HPDE6-E6E7 (cell line): ENCODE measurements around the gene SLC25A15.
"Not testable (repeated sequence)": the region's sequence is repeated elsewhere in the genome, so short reads cannot be mapped to it uniquely, and the experiment has no call there.

ENCODE experiments used
- DNase-seq: peaks from one replicate; pipeline ENCODE4 v3.0.0; 2011; ENCODE audit warnings: missing footprints; ENCODE audit errors: extremely low spot score

The SLC25A15 gene

DNA sequence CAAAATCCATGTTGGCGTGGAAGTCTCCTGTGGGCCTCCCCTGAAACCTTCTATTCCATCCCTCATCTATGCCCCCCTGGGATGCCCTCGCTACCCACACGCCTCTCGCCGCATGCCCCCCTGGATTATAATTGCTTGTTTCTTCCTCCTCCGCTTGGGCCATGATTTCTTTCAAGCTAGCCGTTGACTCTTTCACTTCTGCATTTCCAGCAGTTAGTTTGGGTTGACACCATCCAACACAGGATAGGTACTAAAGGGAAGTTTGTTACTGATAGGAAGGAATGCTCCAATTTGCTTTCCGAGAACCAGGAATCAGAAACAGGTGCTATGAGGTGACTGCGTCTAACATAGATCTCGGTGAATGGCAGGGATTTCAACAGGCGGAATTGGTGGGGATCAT lies 7.7 kb upstream of the SLC25A15 start:
- no peak for DNase-seq

DNA sequence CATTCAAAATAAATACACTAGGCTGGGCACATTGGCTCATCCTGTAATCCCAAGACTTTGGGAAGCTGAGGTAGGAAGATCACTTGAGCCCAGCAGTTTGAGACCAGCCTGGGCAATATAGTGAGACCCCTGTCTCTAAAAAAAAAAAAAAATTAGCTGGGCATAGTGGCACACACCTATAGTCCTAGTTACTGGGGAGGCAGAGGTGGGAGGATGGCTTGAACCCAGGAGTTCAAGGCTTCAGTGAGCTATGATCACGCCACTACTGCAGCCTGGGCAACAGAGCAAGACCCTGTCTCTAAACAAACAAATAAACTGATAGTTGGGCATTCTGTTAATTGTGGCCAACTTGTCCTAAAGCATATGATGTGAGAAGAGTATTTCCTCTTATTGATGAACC lies 6.4 kb upstream of the SLC25A15 start:
- not testable (repeated sequence) for DNase-seq

DNA sequence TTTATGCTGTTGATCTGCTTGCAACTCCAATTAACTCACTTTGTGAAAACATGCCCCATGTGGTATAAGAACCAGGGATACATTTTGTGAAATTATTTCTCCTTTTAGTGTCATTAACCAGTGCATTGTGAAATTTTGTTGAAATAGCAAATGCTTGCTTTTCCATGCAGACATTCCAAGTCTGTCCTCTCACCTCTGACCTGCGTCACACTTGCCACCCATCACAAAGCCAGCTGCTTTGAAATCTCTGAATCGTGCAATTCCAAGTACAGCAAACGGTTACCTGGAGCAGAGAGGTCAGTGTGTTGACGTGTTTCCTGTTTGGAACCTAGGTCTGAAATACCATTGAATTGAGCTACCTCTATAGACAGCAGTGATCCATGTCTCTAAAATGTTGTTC lies 4.9 kb upstream of the SLC25A15 start:
- DNase-seq: no peak

DNA sequence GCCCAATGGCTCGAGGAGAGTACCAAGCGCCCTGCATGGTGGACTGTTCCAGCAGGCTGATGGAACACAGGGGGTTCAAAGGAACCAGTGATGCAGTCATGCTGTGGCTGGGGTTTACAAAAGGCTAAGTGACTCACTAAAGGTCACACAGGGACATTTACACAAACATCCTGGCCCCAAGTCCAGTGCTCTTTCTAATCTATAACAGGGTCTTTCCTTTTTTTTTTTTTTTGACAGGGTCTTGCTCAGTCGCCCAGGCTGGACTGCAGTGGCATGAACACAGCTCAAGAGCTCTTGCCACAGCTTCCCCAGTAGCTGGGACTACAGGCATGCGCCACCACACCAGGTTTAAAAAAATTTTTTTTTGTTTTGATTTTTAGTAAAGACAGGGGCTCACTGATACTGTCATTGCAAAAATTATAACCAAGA lies 2.8 kb upstream of the SLC25A15 start:
- DNase-seq: no peak

DNA sequence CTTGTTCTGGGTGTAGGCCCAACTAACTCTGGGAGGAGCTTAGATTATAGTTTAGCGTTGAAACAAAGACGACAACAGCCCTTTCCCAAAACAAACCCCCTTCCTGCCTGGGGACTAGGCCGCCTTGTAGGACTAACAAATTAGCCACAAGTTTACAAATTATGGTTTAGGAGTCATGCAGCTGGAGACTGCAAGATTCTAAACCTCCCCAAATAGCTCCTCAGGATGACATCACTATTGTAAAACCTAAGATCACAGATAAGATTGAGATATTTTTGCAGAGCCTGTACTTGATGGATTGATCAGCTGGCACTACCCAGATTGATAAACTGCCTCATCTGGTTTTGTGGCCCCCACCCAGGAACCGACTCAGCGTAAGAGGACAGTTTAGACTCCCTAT lies 2.3 kb upstream of the SLC25A15 start:
- DNase-seq: no peak

DNA sequence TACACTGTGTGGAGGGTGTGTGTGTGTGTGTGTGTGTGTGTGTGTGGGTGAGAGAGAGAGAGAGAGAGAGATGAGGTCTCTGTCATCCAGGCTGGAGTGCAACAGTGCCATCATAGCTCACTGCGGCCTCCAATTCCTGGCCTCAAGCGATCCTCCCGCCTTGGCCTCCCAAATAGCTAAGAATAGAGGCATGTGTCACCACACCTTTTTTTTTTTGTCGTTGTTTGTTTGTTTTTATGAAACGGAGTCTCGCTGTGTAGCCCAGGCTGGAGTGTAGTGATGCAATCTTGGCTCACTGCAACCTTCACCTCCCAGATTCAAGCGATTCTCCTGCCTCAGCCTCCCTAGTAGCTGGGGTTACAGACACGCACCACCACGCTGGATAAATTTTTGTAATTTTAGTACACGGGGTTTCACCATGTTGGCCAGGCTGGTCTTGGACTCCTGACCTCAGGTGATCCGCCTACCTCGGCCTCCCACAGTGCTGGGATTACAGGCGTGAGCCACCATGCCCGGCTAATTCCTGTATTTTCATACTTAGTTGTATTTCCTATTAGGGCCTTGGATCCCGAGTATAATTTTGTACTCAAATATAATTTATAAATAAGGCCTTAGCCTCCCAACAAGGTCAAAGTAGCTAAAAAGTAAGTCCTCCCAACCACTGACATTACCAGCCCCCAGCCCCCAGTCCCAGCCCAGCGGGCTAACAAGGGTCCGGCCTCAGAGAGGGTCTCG lies 704 bp upstream of the SLC25A15 start:
- not testable (repeated sequence) for DNase-seq

DNA sequence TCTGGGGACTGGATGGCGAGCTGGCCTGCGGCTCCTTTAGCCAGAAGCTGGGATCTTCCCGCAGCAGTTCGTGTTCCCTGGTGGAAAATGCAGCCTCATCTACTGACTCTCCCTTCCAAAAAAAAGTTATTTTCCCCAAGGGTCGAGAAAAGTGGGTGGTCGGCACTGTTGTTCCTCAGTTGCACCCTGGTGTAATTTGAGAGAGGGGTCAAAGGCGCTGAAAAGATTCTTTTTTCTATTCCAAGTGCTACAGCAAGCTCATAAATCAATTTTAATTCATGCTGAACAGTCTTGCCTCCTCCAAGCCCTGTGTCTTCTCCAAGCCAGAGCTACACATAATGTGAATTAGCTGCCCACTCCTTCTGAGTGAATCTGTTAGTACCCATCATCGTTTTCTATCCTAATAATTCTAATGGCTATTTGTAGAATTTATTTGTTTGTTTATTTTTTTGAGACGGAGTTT lies 774 bp downstream of the SLC25A15 start:
- no peak for DNase-seq

DNA sequence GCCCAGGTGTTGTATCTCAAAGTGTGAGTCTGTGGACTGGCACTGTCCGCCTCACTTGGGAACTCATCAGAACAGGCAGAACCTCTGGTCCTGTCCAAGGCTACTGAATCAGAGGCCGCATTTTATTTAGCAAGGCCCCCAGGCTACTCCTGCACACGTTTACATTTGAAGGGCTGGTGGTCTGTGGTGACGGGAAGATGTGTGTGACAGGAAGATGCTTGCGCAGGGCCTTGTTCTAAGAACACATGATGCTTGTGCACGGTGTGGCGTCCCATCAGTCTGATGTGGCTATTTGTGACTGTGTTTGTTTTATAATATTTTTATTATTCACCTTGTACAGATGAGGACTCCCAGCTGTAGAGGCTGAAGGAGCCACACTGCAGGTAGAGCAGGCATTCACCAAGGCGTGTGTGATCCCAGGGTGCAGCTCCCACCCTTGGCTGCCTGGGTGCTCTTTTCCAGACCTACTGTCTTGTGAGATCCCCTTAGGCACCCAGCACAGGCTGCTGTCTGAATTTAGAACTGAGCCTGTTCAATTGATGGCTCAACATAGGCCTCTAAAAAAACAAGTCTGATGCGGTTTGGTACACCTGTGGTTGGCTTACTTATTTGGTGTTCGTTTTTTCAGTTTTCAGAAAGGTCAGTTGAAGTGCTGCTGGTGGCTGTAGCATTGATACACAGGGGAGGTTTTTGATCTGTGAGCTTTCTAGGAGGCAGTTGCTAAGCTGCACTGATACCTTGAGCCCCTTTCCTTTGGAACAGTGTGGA lies 3.1 kb downstream of the SLC25A15 start:
- DNase-seq: no peak

DNA sequence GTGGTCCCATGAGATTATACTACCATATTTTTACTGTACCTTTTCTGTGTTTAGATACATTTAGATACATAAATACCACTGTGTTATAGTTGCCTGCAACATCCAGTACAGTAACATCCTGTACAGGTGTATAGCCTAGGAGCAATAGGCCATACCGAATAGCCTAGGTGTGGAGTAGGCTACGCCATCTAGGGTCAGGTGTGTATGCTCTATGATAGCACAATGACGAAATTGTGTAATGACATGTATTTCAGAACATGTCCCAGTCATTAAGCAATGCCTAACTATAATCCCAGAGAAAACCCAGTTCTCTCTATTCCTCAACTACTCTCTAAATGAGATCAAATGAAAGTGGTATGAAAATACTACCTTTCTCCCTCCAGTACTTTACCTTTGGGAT lies 3.9 kb downstream of the SLC25A15 start:
- DNase-seq: no peak

DNA sequence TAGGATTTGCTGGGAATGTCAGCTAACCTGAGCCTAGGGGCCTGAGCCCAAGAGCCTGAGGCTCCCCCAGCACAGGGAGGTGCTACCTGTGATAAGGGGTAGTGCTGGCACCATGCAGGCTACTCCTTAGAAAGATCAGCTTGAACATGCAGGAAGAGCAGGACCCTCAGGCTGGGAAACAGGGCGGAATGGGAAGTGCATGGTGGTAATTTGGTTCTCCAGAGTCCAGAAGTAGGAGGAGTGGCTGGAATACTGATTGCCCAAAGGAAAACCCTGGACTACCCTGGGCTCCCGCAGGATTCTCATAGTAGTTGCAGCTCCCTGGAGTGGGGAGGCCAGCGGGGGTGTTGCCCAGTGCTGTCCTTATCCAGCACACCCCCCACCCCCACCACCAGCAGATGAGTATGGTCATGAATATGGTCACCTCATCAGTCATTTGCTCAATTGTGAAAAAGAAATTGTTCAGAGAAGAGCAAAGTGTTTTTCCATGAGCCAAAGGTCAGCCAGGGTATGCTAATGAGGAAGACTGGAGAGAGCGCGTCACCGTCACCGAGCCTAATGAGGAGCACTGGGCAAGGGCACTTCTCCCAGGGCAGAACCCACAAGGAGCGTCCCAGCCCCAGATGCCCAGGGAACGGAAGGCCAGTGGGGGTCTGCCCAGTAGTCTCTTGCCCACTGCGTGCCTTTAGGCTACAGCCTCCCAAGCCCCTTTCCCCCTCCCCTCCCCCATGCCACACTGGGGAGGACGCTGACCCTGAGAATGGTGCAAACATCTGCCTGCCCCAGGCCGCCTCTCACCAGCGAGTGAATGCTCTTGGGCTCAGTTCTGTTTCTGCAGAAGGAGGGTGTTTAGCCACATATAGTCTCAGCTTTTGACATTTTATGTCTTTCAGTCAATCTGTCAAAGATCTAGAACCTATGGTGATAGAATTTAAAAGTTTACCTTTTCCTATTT lies 5.3 kb downstream of the SLC25A15 start:
- DNase-seq: no peak

DNA sequence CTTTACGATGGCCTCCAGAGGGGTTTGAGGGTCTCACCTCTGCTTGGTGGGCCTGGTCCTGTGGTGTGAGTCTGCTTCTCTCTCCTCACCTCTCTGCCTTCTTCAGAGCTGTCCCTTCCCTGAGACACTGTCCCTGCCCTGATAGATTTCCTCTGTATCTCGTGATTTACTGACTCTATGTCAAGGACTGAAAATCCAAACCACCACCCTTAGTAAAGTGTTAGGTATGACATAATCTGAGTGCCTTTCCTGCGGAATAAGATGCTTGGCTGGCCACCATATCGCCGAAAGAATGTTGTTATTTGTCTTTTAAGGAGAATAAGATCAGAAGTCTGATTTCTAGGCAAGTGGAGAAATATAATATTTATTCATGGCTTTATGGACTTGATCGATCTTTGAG lies 7.2 kb downstream of the SLC25A15 start:
- DNase-seq: no peak

DNA sequence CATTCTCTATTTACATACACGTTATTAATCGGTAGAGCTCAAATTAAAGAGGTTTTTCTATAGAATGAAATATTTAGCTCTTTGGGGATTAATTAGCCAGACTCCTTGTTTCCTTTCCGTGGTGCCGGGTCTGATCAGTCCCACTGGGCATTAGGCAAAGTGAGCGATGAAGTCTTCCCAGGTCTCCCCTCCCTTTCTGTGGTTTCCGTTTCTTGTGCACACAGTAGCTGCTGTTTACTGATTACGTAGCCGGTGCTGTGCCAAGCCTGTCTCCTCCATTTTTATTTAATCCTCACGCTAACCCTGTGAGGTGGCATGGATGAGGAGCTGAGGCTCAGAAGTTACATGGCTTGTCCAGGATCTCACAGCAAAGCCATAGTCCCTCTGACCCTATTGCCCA lies 9.0 kb downstream of the SLC25A15 start:
- DNase-seq: no peak

DNA sequence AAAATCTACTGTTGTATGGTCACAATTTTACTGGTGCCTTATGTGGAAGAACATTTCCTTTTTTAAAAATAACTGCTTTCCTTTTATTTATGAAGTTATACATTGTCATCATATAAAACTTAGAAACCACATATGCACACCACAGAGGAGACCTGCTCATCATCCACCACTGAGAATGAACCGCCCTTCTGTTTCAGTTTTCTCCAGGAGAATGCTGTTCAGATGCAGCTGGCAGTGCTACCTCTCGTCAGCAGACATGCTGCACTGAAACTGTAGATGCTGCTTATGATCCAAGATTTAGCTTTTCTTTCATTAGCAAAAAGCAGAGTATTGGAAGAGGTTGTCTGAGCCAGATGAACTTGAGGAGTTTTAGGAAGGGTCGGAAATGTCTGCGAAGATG lies 10.1 kb downstream of the SLC25A15 start:
- no peak for DNase-seq

DNA sequence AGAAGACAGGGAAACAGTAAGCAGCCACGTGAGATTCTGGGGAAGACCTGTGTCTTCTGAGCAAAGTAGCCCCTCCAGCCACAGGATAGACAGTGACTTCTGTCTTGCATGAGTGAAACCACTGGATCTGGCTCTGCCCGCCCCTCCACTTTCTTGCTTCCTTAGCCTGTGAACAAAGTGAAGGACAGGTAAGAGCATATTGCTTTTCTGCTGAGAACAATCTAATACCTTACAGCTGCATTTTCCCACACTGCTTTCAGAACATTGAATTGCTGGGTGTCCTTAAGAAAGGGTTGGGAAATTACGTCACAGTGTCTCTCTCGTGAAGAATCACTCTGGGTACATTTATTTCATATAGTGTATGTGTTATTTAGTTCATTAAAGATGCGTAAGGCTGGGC lies 11.1 kb downstream of the SLC25A15 start:
- no peak for DNase-seq

DNA sequence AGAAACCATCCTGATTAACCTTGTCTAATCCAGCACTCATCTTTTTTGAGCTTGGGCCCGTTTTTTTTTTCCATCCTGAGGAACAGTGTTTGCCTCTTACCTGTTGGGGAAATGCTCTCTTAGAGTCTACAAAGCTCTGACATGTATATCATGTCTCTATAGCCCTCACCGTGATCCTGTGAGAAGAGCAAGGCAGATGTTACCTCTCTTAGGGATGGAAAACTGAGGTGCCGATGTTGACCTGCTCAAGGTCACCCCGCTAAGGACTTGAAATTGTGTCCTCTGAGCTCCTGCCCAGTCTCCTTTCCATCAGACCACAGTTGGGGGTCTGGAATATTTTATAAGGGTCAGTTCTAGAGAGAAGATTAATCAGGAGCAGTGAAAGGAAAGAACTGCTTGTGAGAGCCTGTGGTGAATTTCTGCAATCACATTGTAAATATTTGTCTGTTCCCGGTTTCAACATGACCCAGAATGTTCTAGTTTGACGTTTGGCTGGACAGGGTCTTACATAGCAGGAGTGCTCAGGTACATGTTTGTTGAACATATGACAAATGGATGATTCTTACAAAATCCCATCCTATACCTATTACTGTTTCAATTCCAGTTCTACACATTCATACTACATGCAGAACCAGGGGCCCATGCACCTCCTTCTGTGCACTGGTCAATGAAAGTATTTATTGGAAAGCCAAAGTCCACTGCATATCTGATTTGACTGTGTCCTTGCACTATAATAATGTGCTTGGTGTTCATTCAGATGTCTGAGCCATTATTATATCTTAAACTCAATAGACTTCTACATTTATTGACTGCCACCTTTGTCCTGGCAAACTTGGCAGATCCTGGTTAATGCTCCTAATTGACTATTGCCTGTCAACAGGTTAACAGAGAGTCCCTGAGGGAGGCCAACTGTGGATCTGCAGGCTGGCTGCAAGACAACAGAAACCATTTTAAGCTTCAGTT lies 12.1 kb downstream of the SLC25A15 start:
- no peak for DNase-seq

DNA sequence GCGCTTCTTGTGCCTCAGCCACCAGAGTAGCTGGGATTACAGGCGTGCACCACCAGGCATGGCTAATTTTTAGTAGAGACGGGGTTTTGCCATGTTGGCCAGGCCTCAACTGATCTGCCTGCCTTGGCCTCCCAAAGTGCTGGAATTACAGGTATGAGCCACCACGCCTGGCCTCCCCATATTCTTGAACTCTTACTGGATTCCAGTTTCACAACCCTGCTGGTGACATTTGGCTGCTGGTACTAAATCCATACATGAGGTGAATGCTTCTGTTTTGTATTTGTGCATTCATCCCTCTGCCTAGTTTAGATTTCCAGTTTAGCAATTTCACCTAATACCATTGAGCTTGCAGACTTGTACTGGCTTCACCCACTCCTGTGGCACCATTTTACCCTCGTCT lies 13.9 kb downstream of the SLC25A15 start:
- no peak for DNase-seq

DNA sequence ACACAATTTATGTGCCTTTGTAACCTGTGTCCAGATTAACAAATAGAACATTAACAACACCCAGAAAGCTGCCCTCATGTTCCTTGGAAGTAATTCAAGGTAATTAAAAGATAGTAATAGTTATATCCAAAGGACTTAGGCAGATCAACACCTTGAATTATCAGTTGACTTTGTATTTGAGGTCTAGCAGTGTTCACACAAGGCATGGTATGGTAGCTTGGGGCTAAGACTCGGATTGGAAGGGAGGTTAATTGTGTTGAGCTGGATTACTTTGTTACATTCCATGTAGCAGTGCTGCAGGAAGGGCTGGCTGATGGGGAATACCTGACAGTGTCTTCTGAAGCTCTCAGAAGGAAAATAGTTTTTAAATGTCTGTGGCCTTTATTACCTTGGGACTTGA lies 16.8 kb downstream of the SLC25A15 start:
- DNase-seq: no peak

DNA sequence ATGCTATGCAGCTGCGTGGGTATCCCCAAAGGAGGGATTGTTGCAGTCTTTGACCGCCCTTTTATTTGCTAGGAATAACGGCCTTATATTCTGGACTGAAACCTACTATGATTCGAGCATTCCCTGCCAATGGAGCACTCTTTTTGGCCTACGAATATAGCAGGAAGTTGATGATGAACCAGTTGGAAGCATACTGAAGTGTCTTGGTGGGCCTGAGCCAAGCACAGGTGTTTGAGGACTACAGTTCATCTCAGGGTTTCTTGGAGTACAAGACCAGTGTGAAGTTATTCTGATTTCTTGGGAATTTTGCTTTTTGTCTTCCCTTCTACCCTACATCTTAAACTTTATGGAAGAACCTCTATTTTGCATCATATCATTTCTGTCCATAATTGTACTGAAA lies 20.1 kb downstream of the SLC25A15 start:
- DNase-seq: no peak

DNA sequence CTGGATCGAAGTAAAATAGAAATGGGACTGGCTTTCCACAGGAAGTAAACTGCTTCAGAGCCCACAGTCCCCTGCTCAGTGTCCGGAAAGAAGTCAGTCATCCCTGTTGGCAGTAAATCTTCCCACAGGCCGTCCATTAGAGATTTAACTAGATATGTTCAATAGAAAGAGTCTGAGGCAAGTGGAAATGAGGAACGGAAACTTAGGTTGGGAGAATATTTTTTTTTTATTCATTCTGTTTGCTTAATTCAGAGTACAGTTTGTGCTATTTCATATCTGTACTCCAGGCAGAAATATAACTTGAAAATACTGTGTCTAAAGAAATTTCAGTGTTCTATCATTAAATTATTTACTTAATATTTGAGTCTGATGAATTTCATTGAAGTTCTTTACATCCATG lies 22.7 kb downstream of the SLC25A15 start:
- DNase-seq: no peak

DNA sequence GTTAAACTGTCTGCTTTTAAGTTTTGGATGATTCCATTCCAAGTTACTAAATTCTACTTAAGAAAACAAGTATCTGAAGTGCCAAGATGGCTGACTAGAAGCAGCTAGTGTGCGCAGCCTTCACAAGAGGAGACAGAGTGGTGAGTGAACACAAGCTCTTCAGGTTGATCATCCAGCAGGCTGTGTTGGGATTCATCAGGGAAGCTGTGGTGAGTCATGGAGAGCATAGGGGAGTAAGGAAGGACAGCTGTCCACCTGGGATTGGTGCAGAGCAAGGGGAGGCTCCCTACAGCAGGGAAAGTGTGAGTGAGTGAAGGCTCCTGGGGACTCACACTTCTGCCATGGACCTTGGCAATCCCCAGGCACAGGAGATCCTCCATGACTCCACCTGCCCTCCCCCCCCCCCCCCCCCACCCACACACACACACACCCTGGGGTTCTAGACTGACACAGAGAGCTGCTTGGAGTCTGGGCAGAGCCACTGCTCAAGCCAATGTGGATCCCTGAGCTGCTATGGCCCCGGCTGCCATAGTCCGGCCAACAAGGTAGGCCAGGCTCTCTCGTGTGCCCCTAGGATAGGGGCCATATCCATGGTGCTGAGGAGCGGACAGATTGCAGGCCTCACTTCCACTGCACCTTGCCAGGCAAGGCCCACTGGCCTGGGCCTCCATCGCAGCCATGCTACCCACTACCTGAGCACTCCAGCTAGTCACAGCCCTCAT lies 23.5 kb downstream of the SLC25A15 start:
- no peak for DNase-seq
